HCT116 (cell line): Measurements from ENCODE around the gene ZC2HC1C.

Experiments
- CTCF ChIP-seq, 3 experiments: fragments of 200-600 bp in 1 of 3; sonication (generic) in 1 of 3; IDR thresholded peaks in 2 of 3; conservative IDR thresholded peaks in 1 of 3; 2 replicates each; pipeline ENCODE4 v1.5.1; 2012 to 2017; ENCODE audit warnings: low read depth in 2 of 3, low read length in 2 of 3, antibody characterized with exemption in 1 of 3, borderline replicate concordance in 1 of 3, control low read depth in 1 of 3, mild to moderate bottlenecking in 1 of 3, mixed read lengths in 1 of 3, mixed run types in 1 of 3, moderate library complexity in 1 of 3; ENCODE audit not compliant: insufficient read depth in 1 of 3
- EZH2 ChIP-seq: fragments of 200-600 bp; sonication (generic); IDR thresholded peaks from 2 replicates; pipeline ENCODE4 v1.6.1; 2017; ENCODE audit warnings: antibody characterized with exemption, mixed run types
- EZH2phosphoT487 ChIP-seq: fragments of 200-600 bp; IDR thresholded peaks from 2 replicates; pipeline ENCODE4 v1.6.1; 2018; ENCODE audit warnings: antibody characterized with exemption, borderline replicate concordance
- FOSL1 ChIP-seq: IDR thresholded peaks from 2 replicates; pipeline ENCODE4 v1.6.1; 2012; ENCODE audit warnings: low read depth
- POLR2A ChIP-seq: IDR thresholded peaks from 2 replicates; pipeline ENCODE4 v1.7.0; 2011; ENCODE audit warnings: borderline replicate concordance; ENCODE audit not compliant: insufficient read depth, insufficient read length; ENCODE audit errors: extremely low read depth
- POLR2AphosphoS5 ChIP-seq: IDR thresholded peaks from 2 replicates; pipeline ENCODE4 v1.6.1; 2011; ENCODE audit warnings: mild to moderate bottlenecking, low read depth, low read length, moderate library complexity
- REST ChIP-seq: IDR thresholded peaks from 2 replicates; pipeline ENCODE4 v1.6.1; 2012; ENCODE audit warnings: low read depth
- SIN3A ChIP-seq: IDR thresholded peaks from 2 replicates; pipeline ENCODE4 v1.6.1; 2012; ENCODE audit warnings: low read depth
- SP1 ChIP-seq: IDR thresholded peaks from 2 replicates; pipeline ENCODE4 v1.6.1; 2012; ENCODE audit warnings: low read depth
- TCF7L2 ChIP-seq: IDR thresholded peaks from 2 replicates; pipeline ENCODE4 v1.7.0; 2011; ENCODE audit warnings: borderline replicate concordance, inconsistent platforms; ENCODE audit not compliant: insufficient read depth, insufficient read length; ENCODE audit errors: extremely low read depth
- YY1 ChIP-seq: IDR thresholded peaks from 2 replicates; pipeline ENCODE4 v1.6.1; 2011; ENCODE audit warnings: low read length, low read depth, moderate library complexity, mild to moderate bottlenecking; ENCODE audit not compliant: insufficient replicate concordance; ENCODE audit errors: extremely low read depth
- ZNF274 ChIP-seq: fragments of 200-500 bp; sonication (Bioruptor generic); IDR thresholded peaks from 2 replicates; pipeline ENCODE4 v1.6.1; 2014; ENCODE audit warnings: mild to moderate bottlenecking, low read depth, low read length, inconsistent platforms
- TF ChIP-seq, protein P1 (sequence below): IDR thresholded peaks from 2 replicates; pipeline ENCODE4 v1.6.1; 2012
- TF ChIP-seq, protein P2 (sequence below): IDR thresholded peaks from 2 replicates; pipeline ENCODE4 v1.6.1; 2012

DNA sequence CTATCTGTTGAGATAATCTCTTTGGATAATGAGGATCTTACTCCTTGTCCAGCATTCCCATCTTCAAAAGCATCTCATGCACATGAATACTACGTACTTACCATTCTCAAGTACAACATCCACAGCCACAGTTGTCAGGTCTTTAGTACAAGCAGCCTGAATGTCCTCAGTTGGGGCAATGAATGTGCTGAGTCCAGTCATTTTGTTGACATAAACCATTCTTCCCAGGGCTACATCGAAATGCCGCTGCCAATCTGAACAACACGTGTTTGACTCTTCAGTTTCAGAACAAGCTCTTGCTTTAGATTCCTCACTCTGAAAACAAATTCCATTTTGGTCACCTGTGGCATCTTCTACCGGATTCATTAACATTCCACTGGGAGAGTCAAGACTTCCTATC is 23.2 kb upstream of the ZC2HC1C start:
- no peak for TF ChIP-seq CTCF (IDR thresholded peaks at IDR 0.05 in 2 of 3, conservative IDR thresholded peaks at IDR 0.05 in 1 of 3; ENCODE audit: borderline replicate concordance in 1 of 3, insufficient read depth in 1 of 3, low read depth in 2 of 3, low read length in 2 of 3)
- TF ChIP-seq EZH2: no peak
- TF ChIP-seq REST: no peak
- no peak for TF ChIP-seq POLR2AphosphoS5
- TF ChIP-seq, protein P1, sequence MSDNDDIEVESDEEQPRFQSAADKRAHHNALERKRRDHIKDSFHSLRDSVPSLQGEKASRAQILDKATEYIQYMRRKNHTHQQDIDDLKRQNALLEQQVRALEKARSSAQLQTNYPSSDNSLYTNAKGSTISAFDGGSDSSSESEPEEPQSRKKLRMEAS: no peak
- TF ChIP-seq, protein P2, sequence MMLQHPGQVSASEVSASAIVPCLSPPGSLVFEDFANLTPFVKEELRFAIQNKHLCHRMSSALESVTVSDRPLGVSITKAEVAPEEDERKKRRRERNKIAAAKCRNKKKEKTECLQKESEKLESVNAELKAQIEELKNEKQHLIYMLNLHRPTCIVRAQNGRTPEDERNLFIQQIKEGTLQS: no peak
- no peak for TF ChIP-seq EZH2phosphoT487
- TF ChIP-seq FOSL1: no peak
- TF ChIP-seq YY1: no peak
- TF ChIP-seq ZNF274: no peak
- TF ChIP-seq POLR2A: no peak
- no peak for TF ChIP-seq TCF7L2
- no peak for TF ChIP-seq SIN3A
- no peak for TF ChIP-seq SP1
